GM18526 (cell line): ENCODE results near the gene NUB1.

Source experiments
- POLR2A ChIP-seq: IDR thresholded peaks from 3 replicates; pipeline ENCODE4 v1.6.1; 2011; ENCODE audit not compliant: insufficient read length; ENCODE audit errors: extremely low read depth

The NUB1 gene

DNA sequence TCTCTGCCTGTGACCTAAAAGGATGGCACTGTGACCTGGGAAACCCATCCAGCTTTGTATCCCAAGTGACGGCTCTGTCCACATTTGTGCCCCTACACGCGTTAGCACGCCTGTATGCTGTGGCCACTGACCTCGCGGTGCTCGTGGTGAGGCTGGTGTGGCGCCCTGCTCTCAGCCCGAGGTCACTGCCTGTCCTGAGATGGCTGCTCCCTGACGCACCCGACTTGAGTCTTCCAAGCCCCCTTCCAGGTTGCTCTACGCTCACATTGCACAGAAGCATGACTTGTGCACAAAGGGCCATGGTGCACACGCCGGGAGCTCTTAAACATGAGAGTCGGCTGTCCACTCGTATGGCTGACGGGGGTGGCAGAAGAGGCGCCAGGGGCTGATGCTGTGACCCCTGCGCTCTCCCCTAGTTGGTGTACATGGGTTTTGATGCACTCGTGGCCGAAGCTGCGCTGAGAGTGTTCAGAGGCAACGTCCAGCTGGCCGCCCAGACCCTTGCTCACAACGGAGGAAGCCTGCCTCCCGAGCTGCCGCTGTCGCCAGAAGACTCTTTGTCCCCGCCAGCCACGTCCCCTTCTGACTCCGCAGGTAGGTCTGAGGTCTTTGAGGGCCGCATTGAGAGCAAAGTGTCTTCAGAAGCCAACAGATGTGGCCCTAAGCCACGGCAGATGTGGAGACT lies 34.7 kb downstream of the NUB1 start:
- no peak for TF ChIP-seq POLR2A

DNA sequence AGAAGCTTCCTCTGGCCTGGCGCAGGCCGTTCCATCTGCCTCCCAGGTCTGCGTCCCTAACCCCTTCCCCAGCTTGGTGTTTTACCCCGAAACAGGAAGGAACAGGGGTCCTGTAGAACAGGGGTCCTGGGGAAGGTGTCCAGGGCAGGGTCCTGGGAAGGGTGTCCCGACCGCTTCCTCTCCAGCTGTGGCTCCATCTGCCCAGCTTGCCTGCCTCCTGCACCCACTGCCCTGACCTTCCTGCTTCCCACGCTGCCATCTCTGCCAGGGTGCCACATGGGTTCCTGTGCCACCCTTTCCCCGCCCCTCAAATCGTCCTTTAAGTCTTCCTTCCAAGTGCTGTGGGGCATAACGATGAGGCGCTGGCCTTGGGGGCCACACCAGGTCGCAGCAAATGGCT lies 35.8 kb downstream of the NUB1 start:
- no peak for TF ChIP-seq POLR2A

- TF ChIP-seq POLR2A = no peak
Observed at GRCh38 chr7:151378011-151378410, 36.4 kb downstream of the NUB1 start.

DNA sequence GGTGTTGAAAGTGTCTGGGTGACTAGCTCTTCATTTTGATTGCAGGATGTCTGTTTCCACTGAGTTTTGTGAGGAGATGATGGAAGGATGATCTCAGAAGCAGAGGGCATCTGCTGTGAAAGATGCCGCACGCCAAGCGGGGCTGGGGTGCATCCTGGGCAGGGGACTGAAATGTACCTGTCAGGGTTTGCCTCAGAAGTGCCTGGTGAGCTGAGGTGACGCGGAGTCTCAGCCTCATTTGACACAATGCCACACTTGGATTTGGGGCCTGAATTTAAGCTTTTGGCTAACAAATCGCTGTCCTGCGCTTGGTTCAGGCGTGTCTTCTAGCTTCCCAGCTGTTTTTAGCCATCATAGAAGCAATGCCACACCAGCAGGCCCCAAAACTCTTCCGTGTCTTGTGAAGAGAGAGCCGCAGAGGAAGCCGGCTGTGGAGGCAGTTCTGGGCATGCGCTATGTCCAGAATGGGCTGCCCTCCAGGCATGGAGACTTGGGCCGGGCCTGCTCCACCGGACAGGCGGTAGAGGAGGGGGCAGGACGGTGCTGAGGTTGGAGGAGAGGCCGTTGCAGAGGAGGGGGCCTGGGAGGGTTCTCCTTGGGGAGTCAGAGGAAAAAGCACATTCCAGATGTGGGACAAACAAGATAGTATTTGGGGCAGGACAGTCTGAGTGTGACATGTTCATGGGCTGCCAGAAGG lies 37.0 kb downstream of the NUB1 start:
- no peak for TF ChIP-seq POLR2A

DNA sequence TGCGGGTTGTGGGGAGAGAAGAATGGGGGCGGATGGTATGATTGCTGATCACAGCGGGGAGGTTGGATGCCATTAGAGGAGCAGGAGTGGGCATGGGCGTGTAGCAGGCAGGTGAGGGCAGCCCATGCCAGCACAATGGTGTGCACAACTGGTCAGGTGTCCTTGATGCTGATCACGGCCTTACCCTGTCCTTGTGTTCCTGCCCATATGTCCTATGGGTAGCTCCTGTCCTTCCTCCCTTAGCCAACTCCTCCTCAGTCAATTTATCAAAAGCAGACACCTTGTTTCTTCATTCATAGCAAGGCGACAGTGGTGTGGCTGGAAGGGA lies 37.5 kb downstream of the NUB1 start:
- TF ChIP-seq POLR2A = no peak

DNA sequence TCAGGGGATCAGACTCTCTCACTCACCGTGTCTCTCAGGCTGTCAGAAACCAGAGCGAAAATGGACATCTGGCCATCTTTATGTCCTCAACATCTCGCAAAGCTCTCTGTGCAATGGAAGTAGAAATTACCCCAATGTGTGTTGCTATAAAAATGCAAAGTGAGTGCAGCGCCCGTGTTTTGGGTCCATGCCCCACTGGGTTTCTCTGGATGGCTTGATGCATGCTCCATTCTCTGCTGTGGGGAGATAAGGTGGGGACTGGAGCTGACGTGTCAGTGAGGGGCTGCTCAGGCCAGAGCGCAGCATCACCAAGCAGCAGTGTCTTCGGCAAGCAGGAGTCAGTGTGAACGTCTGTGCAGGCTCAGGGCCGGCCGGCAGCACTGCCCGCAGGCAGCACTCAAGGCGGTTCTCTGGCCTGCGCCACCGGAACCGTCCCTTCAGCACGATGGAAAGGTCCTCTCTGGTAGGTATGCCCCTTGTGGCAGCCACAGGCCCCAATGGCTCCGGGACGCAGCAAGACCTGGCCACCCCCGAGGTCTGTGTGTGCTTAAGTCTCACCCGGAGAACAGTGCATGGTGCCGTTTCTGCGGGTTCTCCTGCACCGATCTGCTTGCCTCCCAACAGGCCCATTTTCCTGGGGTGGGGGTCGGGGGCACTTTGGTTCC lies 38.1 kb downstream of the NUB1 start:
- no peak for TF ChIP-seq POLR2A

DNA sequence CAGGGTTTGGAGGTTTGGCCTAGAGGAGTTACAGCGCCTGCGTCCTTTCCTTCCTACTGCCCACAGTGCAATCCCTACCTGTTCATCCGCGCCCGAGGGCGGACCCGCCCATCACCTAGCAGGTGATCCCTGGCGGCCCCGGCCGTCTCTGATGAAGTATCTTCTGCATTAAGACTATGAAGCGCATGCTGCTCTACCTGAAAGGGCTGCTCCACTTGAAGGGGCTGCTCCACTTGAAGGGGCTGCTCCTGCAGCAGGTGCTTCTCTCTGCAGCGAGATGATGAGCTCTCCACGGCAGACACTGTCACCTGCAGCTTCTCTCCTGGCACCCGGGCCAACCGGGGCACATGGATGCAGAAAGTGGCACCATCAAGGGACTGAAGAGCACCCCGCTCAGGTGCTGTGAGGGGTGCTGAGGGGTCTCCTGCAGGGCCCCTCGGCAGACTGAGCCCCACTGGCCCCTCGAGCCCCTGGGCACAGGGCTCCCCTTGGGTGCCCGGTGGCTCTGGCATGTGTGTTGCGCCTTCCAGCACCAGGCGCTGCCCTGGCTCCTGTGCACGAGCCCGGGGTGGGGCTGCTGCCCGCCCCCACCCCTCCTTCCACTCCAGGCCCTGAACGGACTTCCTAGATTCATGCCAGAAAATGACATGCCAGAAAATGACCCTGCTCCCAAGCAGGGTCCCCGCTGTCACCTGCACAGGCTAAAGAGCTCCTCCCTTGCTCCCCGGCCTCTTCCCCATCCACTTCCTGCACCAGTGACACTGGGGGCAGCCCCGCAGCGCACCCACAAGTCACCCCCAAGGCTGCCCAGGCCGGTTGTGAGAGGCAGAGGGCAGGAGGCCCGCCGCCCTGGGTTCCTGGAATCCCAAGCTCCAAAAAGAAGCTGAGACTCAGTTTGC lies 38.8 kb downstream of the NUB1 start:
- no peak for TF ChIP-seq POLR2A

GRCh38 chr7:151381098-151381347 lies 39.4 kb downstream of the NUB1 start:
- TF ChIP-seq POLR2A = no peak

GRCh38 chr7:151381348-151382078 lies 39.9 kb downstream of the NUB1 start:
- TF ChIP-seq POLR2A = no peak

- no peak for TF ChIP-seq POLR2A
Observed at GRCh38 chr7:151382079-151382885, 40.7 kb downstream of the NUB1 start.

DNA sequence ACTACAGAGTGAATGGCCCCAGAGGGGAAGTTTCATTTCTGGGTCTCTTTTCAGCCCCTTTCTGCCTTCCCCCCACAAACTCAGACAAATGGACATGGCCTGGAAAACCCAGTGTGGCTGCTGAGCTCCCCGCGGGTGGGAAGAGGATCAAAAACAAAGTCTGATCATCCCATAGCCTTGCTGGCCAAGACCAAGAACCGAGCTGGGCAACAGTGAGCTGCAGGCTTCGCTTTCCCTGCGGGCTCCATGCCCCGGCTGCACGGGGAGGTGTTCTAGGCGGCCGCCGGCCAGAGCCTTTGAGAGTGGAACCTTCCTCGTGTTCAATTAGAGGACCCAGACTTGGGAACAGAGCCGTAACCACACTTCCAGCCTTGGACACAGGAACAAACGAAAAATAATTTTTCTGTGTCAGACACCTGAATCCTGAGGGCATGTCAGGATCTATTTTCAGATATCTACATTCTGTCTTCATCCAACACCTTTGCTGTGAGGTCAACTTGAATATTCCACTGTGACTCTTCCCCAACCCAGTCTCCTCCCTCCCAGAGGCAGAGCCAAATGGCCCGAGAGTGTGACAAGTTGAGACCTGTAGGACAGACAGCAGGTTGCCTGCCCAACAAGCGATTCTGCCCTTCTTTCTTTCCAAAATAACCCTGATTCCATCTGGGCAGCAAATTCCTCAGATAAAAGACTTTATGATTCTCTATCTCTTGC lies 42.2 kb downstream of the NUB1 start:
- TF ChIP-seq POLR2A = no peak

- no peak for TF ChIP-seq POLR2A
Observed at GRCh38 chr7:151384352-151384697, 42.7 kb downstream of the NUB1 start.

DNA sequence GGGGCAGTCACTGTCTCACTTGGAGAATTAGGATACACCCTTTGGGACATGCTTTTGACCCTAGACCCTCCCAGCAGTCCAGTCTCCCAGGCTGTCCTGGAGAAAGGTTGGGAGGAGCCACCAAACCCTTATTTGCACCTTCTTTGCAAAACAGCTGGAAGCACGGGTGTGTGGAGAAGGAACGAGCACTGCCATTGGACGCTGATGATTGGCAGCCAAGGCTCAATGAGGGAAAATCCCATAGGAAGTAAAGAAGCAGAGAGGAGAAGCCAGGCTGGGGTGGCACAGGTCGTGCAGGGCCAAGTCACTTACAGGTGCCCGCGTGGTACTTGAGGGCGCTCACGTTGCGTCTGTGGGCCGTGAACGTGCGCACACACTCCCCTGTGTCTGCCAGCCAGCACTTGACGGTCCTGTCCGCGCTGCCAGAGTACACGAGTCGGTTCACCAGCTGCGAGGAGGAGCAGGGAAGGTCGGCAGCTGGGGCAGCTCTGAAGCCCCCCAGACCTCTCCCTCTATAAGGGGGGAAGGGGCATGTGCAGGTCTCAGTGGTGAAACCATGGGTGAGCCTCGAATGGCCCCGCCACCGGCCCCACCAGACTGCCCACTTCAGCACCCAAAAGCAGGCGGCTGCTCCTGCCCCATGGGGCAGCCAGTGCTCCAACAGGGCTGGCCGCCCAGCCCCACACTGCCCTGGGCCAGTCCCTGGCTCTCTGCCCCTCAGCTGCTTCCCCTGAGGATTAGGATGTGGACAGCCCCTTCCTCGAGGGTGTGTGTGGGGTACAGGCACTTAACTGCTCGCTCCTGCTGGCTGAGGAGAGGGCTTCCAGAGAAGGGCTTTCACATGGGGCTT lies 43.4 kb downstream of the NUB1 start:
- no peak for TF ChIP-seq POLR2A
